IPS-20b (cell line): ENCODE results near the gene PSMG2.

Experiments used
- H3K27ac ChIP-seq: one replicate; pipeline ENCODE4 v1.5.1; 2013; ENCODE audit warnings: low read length
- H3K27me3 ChIP-seq: 2 replicates; pipeline ENCODE4 v1.6.1; 2013; ENCODE audit warnings: mild to moderate bottlenecking, low read length, inconsistent platforms; ENCODE audit not compliant: insufficient read depth
- H3K36me3 ChIP-seq: 2 replicates; pipeline ENCODE4 v1.6.1; 2013; ENCODE audit warnings: low read depth, mild to moderate bottlenecking, inconsistent platforms, low read length, moderate library complexity; ENCODE audit not compliant: insufficient read depth
- H3K4me1 ChIP-seq: 2 replicates; pipeline ENCODE4 v1.6.1; 2013; ENCODE audit warnings: mild to moderate bottlenecking, control low read depth, inconsistent platforms, low read length, moderate library complexity; ENCODE audit not compliant: insufficient read depth
- H3K4me3 ChIP-seq: 2 replicates; pipeline ENCODE4 v1.5.1; 2013; ENCODE audit warnings: mild to moderate bottlenecking, low read length, inconsistent platforms
- H3K9ac ChIP-seq: 2 replicates; pipeline ENCODE4 v1.6.1; 2013; ENCODE audit warnings: low read depth, mild to moderate bottlenecking, inconsistent platforms, low read length, moderate library complexity
- H3K9me3 ChIP-seq: 2 replicates; pipeline ENCODE4 v1.6.1; 2013; ENCODE audit warnings: mild to moderate bottlenecking, low read depth, low read length, inconsistent platforms; ENCODE audit not compliant: insufficient read depth

Gene PSMG2

GRCh38 chr18:12769136-12769535 lies 66.3 kb downstream of the PSMG2 start:
- no peaks in the 10 kb centered on the region for H3K27me3 ChIP-seq
- H3K27ac ChIP-seq = no peak overlapping the region
- no peak overlapping the region for H3K4me3 ChIP-seq
- peaks cover 4% of the 10 kb centered on the region; the same call in 1 of the 2 replicates for H3K4me1 ChIP-seq
- no peaks in the 10 kb centered on the region for H3K9me3 ChIP-seq
- H3K9ac ChIP-seq = no peak overlapping the region
- H3K36me3 ChIP-seq = no peaks in the 10 kb centered on the region

GRCh38 chr18:12769644-12770440 lies 67.0 kb downstream of the PSMG2 start:
- H3K27ac ChIP-seq = no peak overlapping the region
- no peaks in the 10 kb centered on the region for H3K27me3 ChIP-seq
- peaks cover 4% of the 10 kb centered on the region; the same call in 1 of the 2 replicates for H3K4me1 ChIP-seq
- no peak overlapping the region for H3K9ac ChIP-seq
- no peaks in the 10 kb centered on the region for H3K36me3 ChIP-seq
- H3K9me3 ChIP-seq = no peaks in the 10 kb centered on the region
- H3K4me3 ChIP-seq = no peak overlapping the region

GRCh38 chr18:12770469-12771219 lies 67.8 kb downstream of the PSMG2 start:
- Histone ChIP-seq H3K4me1 (peaks cover 4% of the 10 kb centered on the region; the same call in 1 of the 2 replicates), H3K4me3 (no peak overlapping the region), H3K9ac (no peak overlapping the region), H3K27ac (no peak overlapping the region), H3K9me3 (no peaks in the 10 kb centered on the region), H3K36me3 (no peaks in the 10 kb centered on the region), H3K27me3 (no peaks in the 10 kb centered on the region)

GRCh38 chr18:12772111-12772510 lies 69.3 kb downstream of the PSMG2 start:
- Histone ChIP-seq H3K9ac (no peak overlapping the region), H3K27me3 (no peaks in the 10 kb centered on the region), H3K9me3 (no peaks in the 10 kb centered on the region), H3K4me1 (no peaks in the 10 kb centered on the region), H3K27ac (no peak overlapping the region), H3K36me3 (no peaks in the 10 kb centered on the region), H3K4me3 (no peak overlapping the region)

GRCh38 chr18:12773369-12773768 lies 70.5 kb downstream of the PSMG2 start:
- no peaks in the 10 kb centered on the region for H3K36me3 ChIP-seq
- no peaks in the 10 kb centered on the region for H3K4me1 ChIP-seq
- no peak overlapping the region for H3K27ac ChIP-seq
- H3K9ac ChIP-seq = no peak overlapping the region
- H3K9me3 ChIP-seq = no peaks in the 10 kb centered on the region
- H3K4me3 ChIP-seq = no peak overlapping the region
- no peaks in the 10 kb centered on the region for H3K27me3 ChIP-seq

GRCh38 chr18:12774982-12775381 lies 72.1 kb downstream of the PSMG2 start:
- Histone ChIP-seq H3K36me3 (no peaks in the 10 kb centered on the region), H3K4me1 (no peaks in the 10 kb centered on the region), H3K27me3 (no peaks in the 10 kb centered on the region), H3K9me3 (no peaks in the 10 kb centered on the region), H3K27ac (no peak overlapping the region), H3K9ac (no peak overlapping the region), H3K4me3 (no peak overlapping the region)
